HG02938 (cell line): ENCODE results near the gene MICAL2.

ENCODE experiments used
- ATAC-seq: cut with Tn5 transposase; IDR thresholded peaks from one replicate; pipeline ENCODE4 v1.9.1; 2021; ENCODE audit warnings: mild to moderate bottlenecking, moderate library complexity; ENCODE audit not compliant: unreplicated experiment

The MICAL2 gene

DNA sequence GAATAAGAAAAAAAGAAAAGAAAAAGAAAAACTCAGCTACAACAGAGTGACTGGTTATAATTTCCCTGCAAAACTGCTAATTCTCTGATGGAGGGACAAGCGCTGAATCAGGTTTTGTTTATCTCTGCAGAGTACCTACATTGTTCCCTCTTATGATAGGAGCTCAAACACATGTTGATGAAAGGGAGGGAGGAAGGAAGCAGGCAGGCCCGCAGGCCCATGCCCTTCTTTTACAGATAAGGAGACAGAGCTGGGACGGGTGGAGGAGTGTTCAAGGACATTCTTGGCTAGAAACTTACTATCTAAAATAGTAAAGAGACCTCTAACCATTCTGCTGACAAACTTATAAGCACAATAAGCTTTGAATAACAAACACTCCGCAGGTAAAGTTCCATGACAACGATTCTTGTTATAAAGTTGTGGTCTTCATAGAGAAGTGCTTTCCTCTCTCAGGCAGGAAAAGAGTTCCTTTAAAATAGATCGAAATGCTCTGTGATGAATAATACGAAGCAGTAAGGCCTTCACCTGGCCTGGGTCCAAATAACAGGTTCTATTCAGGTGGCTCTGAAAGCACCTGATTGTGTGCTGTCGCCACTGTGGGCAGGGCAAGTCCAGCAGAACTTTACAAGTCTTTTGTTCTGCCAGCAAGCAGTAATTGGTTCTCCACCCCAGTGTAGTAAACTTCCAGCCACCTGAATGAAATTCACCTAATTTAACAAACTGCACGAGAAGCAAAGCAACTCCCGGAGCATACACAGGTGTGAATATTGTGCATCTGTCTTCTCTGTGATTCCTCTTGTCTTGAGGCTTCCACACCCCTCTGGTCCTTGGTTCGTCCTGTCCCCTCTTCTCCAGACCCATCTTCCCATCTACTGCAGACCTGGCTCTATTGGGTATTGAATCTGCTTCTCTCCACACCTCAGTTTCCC is 15.3 kb upstream of the MICAL2 start:
- ATAC-seq, result no peak

GRCh38 chr11:12097219-12097618 is 13.2 kb upstream of the MICAL2 start:
- ATAC-seq, result no peak

DNA sequence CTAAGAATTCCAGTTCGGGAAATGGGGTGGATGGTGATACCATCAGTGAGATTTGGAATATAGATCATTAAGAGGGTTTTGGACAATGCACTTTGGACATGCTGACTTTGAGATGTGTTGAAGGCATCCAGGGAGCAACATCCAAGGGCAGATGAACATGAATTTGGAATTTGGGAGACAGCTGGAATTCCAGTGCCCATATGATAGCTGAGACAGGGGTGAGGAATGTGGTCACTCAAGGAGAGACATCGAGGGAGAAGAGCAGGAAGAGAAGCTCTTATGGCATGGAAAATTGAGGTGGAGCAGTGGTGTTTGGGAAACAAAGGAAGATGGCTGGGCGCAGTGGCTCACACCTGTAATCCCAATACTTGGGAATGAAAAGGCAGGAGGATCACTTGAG is 11.8 kb upstream of the MICAL2 start:
- ATAC-seq, result no peak

DNA sequence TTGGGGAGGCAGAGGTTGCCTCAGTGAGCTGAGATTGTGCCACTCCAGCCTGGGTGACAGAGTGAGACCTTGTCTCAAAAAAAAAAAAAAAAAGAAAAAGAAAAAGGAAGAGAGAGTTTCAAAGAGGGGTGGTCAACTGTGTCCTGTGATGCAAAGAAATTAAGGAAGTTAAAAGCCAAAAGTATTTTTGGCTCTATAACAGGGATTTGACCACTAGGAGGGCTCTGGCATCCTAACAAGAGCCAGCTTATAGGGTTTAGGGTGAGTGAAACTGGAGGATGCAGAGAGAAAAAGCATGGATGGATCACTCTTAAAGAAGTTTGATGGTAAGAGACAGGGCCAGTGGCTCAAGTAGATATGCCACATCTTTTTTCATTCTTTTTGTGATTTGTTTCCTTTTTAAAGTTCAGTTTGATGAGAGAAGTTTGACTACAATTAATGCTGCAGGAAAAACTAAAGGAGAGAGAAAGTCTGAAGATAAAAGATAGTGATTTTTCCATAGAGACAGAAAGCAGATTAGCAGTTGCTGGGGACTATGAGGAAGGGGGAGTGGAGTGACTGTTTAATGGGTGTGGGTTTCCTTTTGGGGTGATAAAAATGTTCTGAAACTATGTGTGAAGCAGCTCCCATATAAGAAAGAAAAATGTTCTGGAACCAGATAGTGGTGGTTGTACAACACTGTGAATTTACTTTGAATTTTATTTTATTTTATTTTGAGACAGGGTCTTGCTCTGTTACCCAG is 11.1 kb upstream of the MICAL2 start:
- no peak for ATAC-seq

DNA sequence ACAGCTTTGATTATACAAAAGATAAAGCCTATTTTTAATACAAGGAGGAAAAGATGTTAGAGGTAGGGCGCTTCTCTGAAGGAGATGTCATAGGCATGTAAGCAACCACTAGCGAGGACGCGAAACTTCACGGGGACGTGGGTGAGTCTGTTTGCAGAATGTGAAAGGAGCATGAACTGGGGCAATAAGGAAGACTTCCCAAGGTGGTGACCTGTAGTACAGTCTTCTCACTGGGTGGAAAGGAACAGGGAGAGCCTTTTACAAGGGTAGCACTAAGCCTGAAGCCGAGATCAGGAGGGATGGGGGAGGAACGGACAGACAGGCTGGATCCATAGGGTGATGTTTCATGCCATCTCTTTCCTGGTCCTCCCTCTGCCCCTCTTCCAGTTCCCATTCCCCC is 10.0 kb upstream of the MICAL2 start:
- no peak for ATAC-seq

DNA sequence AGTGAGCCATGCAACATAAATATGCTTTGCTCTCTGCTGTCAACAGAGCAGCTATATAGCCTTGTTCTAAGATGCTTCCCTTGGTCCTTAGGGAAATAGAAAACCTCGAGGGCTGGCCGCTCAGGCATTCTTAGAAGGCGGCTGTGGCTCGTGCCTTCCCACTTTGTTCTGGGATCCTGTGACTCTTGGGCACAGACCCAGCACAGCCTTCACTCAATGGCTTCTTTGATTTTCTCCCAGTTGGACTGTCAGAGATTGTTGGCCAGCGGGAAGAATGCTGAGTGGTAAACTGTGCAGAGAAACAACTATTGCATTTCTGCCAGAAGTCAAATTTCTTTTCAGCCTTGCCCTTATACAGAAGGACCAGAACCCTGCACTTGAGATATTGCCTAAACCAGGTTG is 9.5 kb upstream of the MICAL2 start:
- no peak for ATAC-seq

- ATAC-seq, result no peak
Measured at GRCh38 chr11:12101318-12101717, 9.1 kb upstream of the MICAL2 start.

- ATAC-seq, result no peak
Measured at GRCh38 chr11:12102588-12103410, 7.6 kb upstream of the MICAL2 start.

- ATAC-seq, result no peak
Measured at GRCh38 chr11:12103411-12104225, 6.8 kb upstream of the MICAL2 start.

DNA sequence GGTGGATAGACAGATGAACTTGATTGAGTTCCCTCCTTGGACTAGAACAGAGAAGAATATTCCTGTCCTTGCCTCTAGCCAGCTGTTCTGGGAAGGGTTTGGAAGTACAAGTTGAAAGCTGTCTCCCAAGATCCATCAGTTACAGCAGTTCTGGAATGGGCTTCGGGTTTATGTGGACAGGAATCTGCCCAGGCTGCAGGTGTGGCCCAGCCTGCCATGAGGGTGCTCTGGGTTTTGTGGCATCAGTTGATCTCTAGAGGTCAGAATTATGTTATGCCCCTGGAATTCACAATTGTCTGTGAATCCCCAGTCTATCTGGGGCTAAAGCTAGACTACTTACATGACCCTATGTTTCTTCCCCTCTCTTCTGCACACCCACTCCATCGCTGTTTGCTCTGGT is 4.9 kb upstream of the MICAL2 start:
- no peak for ATAC-seq

- no peak for ATAC-seq
Measured at GRCh38 chr11:12106101-12106500, 4.3 kb upstream of the MICAL2 start.

GRCh38 chr11:12106501-12106900 is 3.9 kb upstream of the MICAL2 start:
- no peak for ATAC-seq

- ATAC-seq, result no peak
Measured at GRCh38 chr11:12108875-12109453, 1.4 kb upstream of the MICAL2 start.

GRCh38 chr11:12109591-12110196 is 696 bp upstream of the MICAL2 start:
- ATAC-seq, result no peak

GRCh38 chr11:12110714-12111548 is 541 bp downstream of the MICAL2 start:
- peak; percentile 43 for ATAC-seq

DNA sequence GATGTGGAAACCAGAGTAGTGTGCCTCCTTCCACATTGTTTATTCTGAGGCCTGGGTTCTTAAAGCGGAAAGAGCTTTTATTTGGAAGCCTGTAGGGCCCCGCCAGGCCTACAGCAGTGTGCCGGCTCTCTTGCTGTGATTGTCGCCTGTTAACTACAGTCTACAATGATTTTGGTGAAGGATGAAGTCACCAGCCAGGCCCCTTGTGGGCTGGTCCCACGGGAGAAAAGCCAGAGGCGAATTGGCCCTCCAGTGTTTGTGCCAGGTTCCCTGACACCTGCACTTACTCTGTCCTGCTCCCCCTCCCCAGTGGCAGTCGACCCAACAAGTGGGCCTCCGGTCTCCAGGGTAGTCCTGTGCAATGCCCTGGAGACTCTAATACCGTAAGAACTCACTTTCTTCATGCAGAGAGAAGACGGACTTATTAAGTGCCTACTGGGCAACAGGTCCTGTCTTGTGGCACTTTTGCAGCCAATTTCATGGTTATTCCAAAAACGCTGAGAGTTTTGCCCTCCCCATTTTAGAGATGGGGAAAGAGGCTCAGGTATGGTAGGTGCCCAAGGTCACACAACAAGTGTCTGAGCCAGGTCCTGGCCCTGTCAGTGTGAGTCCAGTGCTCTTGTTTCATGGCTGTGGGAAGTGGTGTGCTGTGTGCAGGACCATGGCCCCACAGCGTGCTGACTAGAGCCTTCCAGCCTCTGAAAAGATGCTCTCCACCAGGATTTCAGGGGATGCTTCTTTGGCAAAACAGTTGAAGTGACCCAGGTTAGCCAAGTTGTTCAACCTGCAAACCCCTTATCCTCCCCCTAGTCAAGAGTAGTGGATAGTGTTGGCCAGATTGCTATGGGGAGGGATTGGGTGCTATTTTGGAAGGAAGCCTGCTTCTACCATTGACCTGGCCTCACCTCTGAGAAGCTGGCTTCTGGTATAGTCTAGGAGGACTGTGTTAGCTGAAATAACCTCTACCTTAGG is 1.4 kb downstream of the MICAL2 start:
- no peak for ATAC-seq

DNA sequence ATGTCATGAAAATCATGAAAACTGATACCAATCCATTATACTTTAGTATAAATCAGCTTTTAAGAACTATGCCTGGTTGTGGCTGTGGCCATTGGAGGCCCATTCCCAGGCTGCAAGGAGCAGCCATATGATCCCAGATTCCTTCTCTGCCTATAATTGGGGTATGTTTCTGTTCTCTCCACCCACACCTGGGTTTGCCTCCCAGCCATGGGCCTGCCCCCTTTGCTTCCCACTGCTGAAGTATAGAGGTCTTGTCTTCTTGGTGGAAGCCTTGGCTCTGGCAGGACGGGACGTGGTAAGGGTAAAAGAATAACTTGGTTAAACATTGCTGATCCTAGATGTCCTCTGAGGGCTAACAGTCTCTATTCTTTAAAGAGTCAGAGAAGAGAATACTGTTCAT is 2.4 kb downstream of the MICAL2 start:
- no peak for ATAC-seq

DNA sequence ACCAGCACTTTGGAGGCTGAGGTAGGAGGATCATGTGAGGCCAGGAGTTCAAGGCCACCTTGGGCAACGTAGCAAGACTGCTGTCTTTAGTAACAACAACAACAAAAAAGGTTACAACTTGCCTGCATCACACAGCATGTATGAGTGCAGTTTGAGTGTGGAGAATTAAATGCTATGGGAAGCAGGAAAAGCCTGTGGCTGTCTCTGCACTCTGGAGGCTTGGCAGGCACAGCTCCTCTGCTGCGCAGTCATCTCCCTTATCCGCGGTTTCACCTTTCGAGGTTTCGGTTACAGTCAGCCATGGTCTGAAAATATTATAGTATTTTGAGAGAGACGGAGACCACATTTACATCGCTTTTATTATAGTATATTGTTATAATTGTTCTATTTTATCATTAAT is 2.9 kb downstream of the MICAL2 start:
- no peak for ATAC-seq
